ENCODE data around the gene PLPP3. TPM values are rescaled to one million over a fixed set of nuclear protein-coding genes. Genes with fewer than 3 reads are reported as not detected.

Gene PLPP3
- total RNA-seq, 2 donors from 2014 or later, result 40.4 to 107 TPM

DNA sequence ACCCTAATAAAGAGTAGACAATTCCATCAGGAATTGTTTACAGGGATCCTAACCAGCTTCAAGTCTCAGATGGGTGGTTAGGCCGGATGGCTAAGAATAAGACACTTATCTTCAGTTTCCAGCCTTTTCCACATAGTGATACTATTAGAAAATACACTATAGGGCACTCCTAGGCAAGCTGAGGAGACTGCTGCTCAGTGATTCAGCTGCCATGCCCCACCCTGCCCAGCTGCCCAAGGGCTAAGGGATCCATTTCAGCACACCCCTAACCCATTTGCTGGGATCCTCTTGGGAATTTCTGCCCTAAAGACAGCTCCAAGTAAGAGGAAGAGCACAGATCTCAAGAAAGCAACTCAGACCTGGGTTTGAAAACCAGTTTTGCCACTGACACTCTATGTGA, 31.9 kb downstream of the PLPP3 start:
- no peaks in the 10 kb centered on the region for H3K9me3 ChIP-seq
- 81% methylated on average over 1 of the region's 1 CpG for WGBS

DNA sequence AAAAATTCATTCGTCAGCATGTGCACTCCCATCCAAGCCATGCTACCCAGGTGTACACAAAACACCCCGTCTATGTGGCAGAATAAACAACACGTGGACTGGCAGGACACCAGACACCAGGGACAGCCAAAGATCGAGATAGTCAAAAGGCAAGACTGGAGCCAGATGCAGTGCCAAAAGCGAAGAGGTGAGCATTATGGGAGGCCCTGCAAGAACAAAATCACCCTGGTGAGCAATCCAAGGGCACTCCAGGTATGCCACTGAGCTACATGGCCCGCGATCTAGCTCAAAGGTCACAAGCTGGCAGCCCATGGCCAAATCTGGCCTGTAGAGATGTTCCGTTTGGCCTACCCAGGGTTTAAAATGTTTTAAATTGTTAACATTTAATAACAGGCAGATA, 33.7 kb downstream of the PLPP3 start:
- H3K27ac ChIP-seq, result no peak overlapping the region
- H3K4me1 ChIP-seq (replicated peaks), result no peaks in the 10 kb centered on the region
- H3K9me3 ChIP-seq, result no peaks in the 10 kb centered on the region
- no peaks in the 10 kb centered on the region for H3K27me3 ChIP-seq (replicated peaks; ENCODE audit: insufficient read depth)
- 50% methylated on average over 8 of the region's 8 CpGs for WGBS
- DNase-seq (ENCODE audit: low spot score), result peak; percentile 53
- peak; percentile 67 for TF ChIP-seq POLR2AphosphoS5 (IDR thresholded peaks at IDR 0.05)
- no peak for TF ChIP-seq POLR2A (IDR thresholded peaks at IDR 0.05)
- no peaks in the 10 kb centered on the region for H3K36me3 ChIP-seq
- no peak overlapping the region for H3K4me3 ChIP-seq
- intact Hi-C loops (cut with DNase I), result no loop called here

More for the DNA sequence above, 31.9 kb downstream of the PLPP3 start:
- H3K27ac ChIP-seq, result no peak overlapping the region
- DNase-seq (ENCODE audit: low spot score), result no peak
- H3K4me1 ChIP-seq (replicated peaks), result no peaks in the 10 kb centered on the region
- no peaks in the 10 kb centered on the region for H3K27me3 ChIP-seq (replicated peaks; ENCODE audit: insufficient read depth)
- TF ChIP-seq POLR2A (IDR thresholded peaks at IDR 0.05) (no peak), POLR2AphosphoS5 (IDR thresholded peaks at IDR 0.05) (no peak), CTCF (IDR thresholded peaks at IDR 0.05) (no peak)
- intact Hi-C loops (cut with DNase I), result no loop called here
- H3K36me3 ChIP-seq, result no peaks in the 10 kb centered on the region
- H3K4me3 ChIP-seq, result no peak overlapping the region

- no peak overlapping the region for H3K27ac ChIP-seq
- no peak for DNase-seq (ENCODE audit: low spot score)
- no peaks in the 10 kb centered on the region for H3K36me3 ChIP-seq
- no peaks in the 10 kb centered on the region for H3K9me3 ChIP-seq
- H3K27me3 ChIP-seq (replicated peaks; ENCODE audit: insufficient read depth), result no peaks in the 10 kb centered on the region
- no peaks in the 10 kb centered on the region for H3K4me1 ChIP-seq (replicated peaks)
- no peak overlapping the region for H3K4me3 ChIP-seq
- TF ChIP-seq POLR2A (IDR thresholded peaks at IDR 0.05) (no peak), CTCF (IDR thresholded peaks at IDR 0.05) (no peak), POLR2AphosphoS5 (IDR thresholded peaks at IDR 0.05) (no peak)
- intact Hi-C loops (cut with DNase I), result no loop called here
- WGBS, result 57% methylated on average over 2 of the region's 2 CpGs
Observed at GRCh38 chr1:56543783-56544612, 35.4 kb downstream of the PLPP3 start.

DNA sequence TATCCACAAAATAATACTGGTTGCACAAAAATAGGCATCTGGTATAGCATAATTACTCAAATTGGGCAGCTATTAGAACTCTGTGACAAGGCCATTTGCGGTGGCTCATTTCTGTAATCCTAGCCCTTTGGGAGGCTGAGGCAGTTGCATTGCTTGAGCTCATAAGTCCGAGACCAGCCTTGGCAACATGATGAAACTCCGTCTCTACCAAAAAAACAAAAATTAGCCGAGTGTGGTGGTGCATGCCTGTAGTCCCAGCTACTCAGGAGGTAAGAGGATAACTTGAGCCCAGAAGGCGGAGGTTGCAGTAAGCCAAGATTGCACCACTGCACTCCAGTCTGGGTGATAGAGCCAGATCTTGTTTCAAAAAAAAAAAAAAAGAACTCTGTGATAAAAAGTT, 36.7 kb downstream of the PLPP3 start:
- Histone ChIP-seq H3K27me3 (replicated peaks; ENCODE audit: insufficient read depth) (no peaks in the 10 kb centered on the region), H3K27ac (no peak overlapping the region), H3K4me1 (replicated peaks) (no peaks in the 10 kb centered on the region), H3K36me3 (no peaks in the 10 kb centered on the region), H3K4me3 (no peak overlapping the region), H3K9me3 (no peaks in the 10 kb centered on the region)
- intact Hi-C loops (cut with DNase I), result no loop called here
- no peak for DNase-seq (ENCODE audit: low spot score)
- WGBS, result 94% methylated on average over 5 of the region's 5 CpGs
- TF ChIP-seq CTCF (IDR thresholded peaks at IDR 0.05) (no peak), POLR2A (IDR thresholded peaks at IDR 0.05) (no peak), POLR2AphosphoS5 (IDR thresholded peaks at IDR 0.05) (no peak)

DNA sequence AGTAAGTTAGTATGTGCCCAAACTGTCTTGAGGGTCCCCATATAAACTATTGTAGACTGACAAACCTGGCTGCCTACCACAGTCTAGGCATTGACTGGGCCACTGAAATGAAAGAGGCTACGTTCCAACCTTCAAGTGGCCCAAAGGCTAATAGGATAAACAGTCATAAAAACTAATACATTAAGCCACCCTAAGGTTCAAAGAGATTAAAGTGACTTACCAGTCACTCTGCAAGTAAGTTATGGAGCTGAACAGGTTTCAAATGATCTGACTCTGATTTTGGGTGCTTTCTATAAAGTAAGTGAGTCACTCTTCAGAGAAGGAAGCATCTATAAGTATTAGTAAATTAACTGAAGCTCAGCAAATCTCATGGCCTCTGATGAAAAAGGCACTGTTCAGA, 38.0 kb downstream of the PLPP3 start:
- H3K4me3 ChIP-seq, result no peak overlapping the region
- H3K27ac ChIP-seq, result no peak overlapping the region
- no peaks in the 10 kb centered on the region for H3K9me3 ChIP-seq
- no peak for DNase-seq (ENCODE audit: low spot score)
- 75% methylated on average over 1 of the region's 1 CpG for WGBS
- H3K36me3 ChIP-seq, result no peaks in the 10 kb centered on the region
- H3K27me3 ChIP-seq (replicated peaks; ENCODE audit: insufficient read depth), result no peaks in the 10 kb centered on the region
- intact Hi-C loops (cut with DNase I), result no loop called here
- no peaks in the 10 kb centered on the region for H3K4me1 ChIP-seq (replicated peaks)
- TF ChIP-seq CTCF (IDR thresholded peaks at IDR 0.05) (no peak), POLR2A (IDR thresholded peaks at IDR 0.05) (no peak), POLR2AphosphoS5 (IDR thresholded peaks at IDR 0.05) (no peak)

Data from prostate gland (tissue), 2 donors.